HG02678 (cell line): ENCODE data around the gene PTGIR.

ENCODE experiments used
- ATAC-seq: cut with Tn5 transposase; IDR thresholded peaks from one replicate; pipeline ENCODE4 v1.9.1; 2021; ENCODE audit warnings: mild to moderate bottlenecking, moderate library complexity; ENCODE audit not compliant: unreplicated experiment

The PTGIR gene

GRCh38 chr19:46616631-46617322 is 8.1 kb downstream of the PTGIR start:
- no peak for ATAC-seq

- ATAC-seq, result no peak
These were observed 8.9 kb downstream of the PTGIR start for GRCh38 chr19:46615966-46616365.

- ATAC-seq, result no peak
These were observed 10.7 kb downstream of the PTGIR start for GRCh38 chr19:46614114-46614722.

- ATAC-seq, result no peak
These were observed 11.4 kb downstream of the PTGIR start for GRCh38 chr19:46613525-46613924.

- ATAC-seq, result no peak
These were observed 13.1 kb downstream of the PTGIR start for GRCh38 chr19:46611776-46612175.

- ATAC-seq, result no peak
These were observed 13.8 kb downstream of the PTGIR start for GRCh38 chr19:46610851-46611770.

- no peak for ATAC-seq
These were observed 14.5 kb downstream of the PTGIR start for GRCh38 chr19:46610413-46610775.

- no peak for ATAC-seq
These were observed 15.1 kb downstream of the PTGIR start for GRCh38 chr19:46609511-46610412.

- no peak for ATAC-seq
These were observed 16.1 kb downstream of the PTGIR start for GRCh38 chr19:46608581-46609345.

- no peak for ATAC-seq
These were observed 16.7 kb downstream of the PTGIR start for GRCh38 chr19:46608178-46608577.

GRCh38 chr19:46607448-46607841 is 17.4 kb downstream of the PTGIR start:
- ATAC-seq, result no peak

GRCh38 chr19:46606681-46607447 is 18.0 kb downstream of the PTGIR start:
- ATAC-seq, result no peak

- no peak for ATAC-seq
These were observed 18.9 kb downstream of the PTGIR start for GRCh38 chr19:46606019-46606418.

GRCh38 chr19:46605356-46605821 is 19.5 kb downstream of the PTGIR start:
- ATAC-seq, result no peak

GRCh38 chr19:46604781-46605355 is 20.0 kb downstream of the PTGIR start:
- no peak for ATAC-seq

GRCh38 chr19:46603752-46604231 is 21.1 kb downstream of the PTGIR start:
- no peak for ATAC-seq

- ATAC-seq, result no peak
These were observed 21.7 kb downstream of the PTGIR start for GRCh38 chr19:46603195-46603637.

- no peak for ATAC-seq
These were observed 22.3 kb downstream of the PTGIR start for GRCh38 chr19:46602392-46603194.
